ENCODE data around the gene SLCO3A1.

DNA sequence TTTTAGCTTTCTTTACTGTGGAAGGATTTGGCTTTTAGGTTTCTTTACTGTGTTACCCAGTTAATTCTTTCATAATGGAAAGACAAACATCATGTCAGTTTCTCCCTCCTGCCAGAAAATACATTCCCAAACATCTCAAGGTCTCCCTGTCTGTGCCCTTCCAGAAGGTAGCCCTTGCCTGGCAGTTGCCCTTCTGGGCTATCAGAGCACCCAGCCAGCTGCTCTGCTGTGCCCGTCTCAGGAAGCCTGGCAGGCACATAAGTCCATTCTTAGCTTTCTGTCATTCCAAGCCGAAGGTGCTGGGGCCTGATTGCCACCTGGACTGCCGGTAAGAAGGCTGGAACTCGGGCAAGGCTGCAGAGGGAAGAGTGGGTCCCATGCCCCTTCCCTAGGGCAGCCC lies 203.4 kb downstream of the SLCO3A1 start:
- TF ChIP-seq, protein P1, sequence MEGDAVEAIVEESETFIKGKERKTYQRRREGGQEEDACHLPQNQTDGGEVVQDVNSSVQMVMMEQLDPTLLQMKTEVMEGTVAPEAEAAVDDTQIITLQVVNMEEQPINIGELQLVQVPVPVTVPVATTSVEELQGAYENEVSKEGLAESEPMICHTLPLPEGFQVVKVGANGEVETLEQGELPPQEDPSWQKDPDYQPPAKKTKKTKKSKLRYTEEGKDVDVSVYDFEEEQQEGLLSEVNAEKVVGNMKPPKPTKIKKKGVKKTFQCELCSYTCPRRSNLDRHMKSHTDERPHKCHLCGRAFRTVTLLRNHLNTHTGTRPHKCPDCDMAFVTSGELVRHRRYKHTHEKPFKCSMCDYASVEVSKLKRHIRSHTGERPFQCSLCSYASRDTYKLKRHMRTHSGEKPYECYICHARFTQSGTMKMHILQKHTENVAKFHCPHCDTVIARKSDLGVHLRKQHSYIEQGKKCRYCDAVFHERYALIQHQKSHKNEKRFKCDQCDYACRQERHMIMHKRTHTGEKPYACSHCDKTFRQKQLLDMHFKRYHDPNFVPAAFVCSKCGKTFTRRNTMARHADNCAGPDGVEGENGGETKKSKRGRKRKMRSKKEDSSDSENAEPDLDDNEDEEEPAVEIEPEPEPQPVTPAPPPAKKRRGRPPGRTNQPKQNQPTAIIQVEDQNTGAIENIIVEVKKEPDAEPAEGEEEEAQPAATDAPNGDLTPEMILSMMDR (IDR thresholded peaks at IDR 0.05; ENCODE audit: low read depth, low read length, missing input control): no peak
- TF ChIP-seq, protein P2, sequence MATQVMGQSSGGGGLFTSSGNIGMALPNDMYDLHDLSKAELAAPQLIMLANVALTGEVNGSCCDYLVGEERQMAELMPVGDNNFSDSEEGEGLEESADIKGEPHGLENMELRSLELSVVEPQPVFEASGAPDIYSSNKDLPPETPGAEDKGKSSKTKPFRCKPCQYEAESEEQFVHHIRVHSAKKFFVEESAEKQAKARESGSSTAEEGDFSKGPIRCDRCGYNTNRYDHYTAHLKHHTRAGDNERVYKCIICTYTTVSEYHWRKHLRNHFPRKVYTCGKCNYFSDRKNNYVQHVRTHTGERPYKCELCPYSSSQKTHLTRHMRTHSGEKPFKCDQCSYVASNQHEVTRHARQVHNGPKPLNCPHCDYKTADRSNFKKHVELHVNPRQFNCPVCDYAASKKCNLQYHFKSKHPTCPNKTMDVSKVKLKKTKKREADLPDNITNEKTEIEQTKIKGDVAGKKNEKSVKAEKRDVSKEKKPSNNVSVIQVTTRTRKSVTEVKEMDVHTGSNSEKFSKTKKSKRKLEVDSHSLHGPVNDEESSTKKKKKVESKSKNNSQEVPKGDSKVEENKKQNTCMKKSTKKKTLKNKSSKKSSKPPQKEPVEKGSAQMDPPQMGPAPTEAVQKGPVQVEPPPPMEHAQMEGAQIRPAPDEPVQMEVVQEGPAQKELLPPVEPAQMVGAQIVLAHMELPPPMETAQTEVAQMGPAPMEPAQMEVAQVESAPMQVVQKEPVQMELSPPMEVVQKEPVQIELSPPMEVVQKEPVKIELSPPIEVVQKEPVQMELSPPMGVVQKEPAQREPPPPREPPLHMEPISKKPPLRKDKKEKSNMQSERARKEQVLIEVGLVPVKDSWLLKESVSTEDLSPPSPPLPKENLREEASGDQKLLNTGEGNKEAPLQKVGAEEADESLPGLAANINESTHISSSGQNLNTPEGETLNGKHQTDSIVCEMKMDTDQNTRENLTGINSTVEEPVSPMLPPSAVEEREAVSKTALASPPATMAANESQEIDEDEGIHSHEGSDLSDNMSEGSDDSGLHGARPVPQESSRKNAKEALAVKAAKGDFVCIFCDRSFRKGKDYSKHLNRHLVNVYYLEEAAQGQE (IDR thresholded peaks at IDR 0.05): no peak
- no peak for TF ChIP-seq RAD21 (IDR thresholded peaks at IDR 0.05)
